Choroid plexus epithelial cell (primary cell): ENCODE results near the gene FGF12.
"Not testable (repeated sequence)": the region's sequence is repeated elsewhere in the genome, so short reads cannot be mapped to it uniquely, and the experiment has no call there.

ENCODE experiments used
- DNase-seq: peaks from one replicate; pipeline ENCODE4 v3.0.0-alpha.2; 2010; ENCODE audit warnings: low read depth
- H3K4me3 ChIP-seq: 2 replicates; pipeline ENCODE4 v1.5.1; 2011; ENCODE audit warnings: low read depth, mild to moderate bottlenecking, control low read depth, low read length, moderate library complexity
- TF ChIP-seq, protein P1 (sequence below): conservative IDR thresholded peaks from 2 replicates; pipeline ENCODE4 v1.5.1; 2011; ENCODE audit warnings: low read depth, mild to moderate bottlenecking, control low read depth, inconsistent platforms, low read length, moderate library complexity

Gene FGF12

DNA sequence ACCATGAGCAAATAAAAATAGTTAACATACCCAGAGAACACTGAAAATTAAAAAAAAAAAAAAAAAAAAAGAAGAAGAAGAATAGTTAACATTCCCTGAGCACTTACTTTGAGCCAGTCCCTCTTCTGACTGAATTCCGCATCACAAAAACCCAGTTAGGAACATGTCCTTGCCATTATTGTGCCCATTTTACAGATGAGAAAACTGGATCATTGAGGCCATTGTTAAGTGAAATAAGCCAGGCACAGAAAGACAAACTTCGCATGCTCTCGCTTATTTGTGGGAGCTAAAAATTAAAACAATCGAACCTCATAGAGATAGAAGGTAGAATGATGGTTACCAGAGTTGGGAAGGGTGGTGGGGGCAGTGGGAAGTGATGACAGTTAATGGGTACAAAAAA lies 119.5 kb downstream of the FGF12 start:
- H3K4me3 ChIP-seq, result no peak overlapping the region
- TF ChIP-seq, protein P1, sequence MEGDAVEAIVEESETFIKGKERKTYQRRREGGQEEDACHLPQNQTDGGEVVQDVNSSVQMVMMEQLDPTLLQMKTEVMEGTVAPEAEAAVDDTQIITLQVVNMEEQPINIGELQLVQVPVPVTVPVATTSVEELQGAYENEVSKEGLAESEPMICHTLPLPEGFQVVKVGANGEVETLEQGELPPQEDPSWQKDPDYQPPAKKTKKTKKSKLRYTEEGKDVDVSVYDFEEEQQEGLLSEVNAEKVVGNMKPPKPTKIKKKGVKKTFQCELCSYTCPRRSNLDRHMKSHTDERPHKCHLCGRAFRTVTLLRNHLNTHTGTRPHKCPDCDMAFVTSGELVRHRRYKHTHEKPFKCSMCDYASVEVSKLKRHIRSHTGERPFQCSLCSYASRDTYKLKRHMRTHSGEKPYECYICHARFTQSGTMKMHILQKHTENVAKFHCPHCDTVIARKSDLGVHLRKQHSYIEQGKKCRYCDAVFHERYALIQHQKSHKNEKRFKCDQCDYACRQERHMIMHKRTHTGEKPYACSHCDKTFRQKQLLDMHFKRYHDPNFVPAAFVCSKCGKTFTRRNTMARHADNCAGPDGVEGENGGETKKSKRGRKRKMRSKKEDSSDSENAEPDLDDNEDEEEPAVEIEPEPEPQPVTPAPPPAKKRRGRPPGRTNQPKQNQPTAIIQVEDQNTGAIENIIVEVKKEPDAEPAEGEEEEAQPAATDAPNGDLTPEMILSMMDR, result no peak
- no peak for DNase-seq

DNA sequence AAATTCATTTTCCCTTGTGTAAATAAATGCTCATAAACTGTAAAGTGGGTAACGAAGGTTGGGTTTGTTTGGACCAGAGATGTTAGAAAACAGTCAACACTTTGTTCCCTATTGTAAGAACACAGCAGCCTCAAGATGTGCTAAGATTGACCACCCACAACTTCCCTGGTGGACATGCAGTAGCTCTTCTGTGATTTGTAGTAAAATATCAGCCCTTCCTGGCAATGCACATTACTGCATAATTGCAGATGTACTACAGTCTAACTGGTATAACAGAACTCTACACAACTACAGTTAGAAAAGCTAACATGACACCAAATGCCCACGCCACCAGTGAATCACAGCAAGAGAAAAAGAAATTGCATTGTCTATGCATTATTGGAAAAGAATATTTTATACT lies 129.4 kb downstream of the FGF12 start:
- TF ChIP-seq, protein P1, result no peak
- DNase-seq, result no peak
- no peak overlapping the region for H3K4me3 ChIP-seq

DNA sequence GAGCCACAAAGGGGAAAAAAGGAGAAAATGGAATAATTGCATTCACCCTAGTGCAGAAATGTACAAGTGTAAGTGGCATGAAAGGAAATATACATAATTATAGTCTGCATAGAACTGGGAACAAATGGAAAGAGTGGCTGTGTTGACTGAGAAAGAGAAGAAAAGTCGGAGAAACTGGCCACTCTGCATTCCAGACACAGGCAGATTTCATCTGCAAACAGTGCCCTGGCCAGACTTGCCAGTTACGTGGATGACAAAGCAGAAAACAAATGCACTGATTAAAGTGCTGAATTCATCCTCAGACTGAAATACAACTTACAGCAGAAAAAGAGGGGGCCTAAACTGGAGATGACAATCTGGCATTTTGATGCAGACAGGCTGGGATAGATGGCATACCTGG lies 129.8 kb downstream of the FGF12 start:
- TF ChIP-seq, protein P1, result no peak
- H3K4me3 ChIP-seq, result no peak overlapping the region
- DNase-seq, result no peak

DNA sequence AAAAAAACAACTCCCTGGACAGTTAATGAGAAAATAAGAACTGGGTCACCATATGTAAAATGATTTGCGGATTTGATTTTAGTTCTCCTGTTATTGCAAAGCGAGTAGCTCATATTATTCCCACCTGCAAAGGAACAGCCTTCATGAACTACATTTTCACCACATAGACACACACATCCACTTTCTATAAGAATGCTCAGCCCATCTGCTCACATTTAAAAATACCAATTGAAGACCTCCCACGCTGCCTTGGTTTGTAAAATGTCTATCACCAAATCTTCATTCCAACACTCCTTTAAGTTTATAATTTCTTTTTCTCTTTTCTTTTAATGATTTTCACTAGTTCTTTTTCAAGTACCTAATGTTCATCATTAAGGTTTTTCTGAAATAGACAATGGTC lies 148.6 kb downstream of the FGF12 start:
- no peak overlapping the region for H3K4me3 ChIP-seq
- DNase-seq, result no peak
- TF ChIP-seq, protein P1, result no peak

DNA sequence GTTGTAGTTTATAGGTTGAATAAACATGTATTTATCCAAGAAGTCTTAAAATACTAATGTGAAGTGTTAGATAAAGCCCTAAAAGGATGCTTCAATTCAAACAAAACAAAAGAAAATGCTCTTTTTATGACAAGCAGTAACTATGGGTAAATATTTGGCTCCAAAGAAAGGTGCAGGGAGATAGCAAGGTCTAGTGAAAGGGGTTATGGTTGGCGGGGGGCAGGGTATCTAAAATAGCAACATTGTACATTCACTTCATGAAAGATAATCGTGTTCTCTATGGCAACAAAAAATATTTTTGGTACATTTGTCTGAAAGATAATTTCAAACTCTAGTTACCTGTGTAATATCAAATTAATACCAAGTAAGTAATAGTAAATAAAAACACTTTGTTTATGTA lies 149.5 kb downstream of the FGF12 start:
- no peak for DNase-seq
- TF ChIP-seq, protein P1, result no peak
- no peak overlapping the region for H3K4me3 ChIP-seq

DNA sequence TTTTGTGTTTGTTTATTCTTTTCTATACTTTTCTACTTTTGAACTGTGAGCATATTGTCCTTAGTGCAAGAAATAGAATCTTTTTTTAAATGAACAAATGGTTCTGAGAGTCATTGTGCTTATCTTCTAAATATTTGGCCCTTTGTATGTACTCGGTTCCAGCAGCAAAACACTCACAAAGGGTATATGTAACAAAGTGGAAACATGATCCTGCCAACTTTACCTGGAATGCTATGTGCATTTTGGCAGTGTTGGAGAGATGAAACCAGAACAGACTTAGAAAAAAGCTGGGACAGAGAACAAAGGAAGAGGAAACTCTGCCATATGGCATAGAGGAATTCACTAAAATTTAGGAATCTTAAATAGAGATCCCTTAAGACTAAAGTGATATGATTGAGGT lies 150.1 kb downstream of the FGF12 start:
- no peak overlapping the region for H3K4me3 ChIP-seq
- TF ChIP-seq, protein P1, result no peak
- no peak for DNase-seq

DNA sequence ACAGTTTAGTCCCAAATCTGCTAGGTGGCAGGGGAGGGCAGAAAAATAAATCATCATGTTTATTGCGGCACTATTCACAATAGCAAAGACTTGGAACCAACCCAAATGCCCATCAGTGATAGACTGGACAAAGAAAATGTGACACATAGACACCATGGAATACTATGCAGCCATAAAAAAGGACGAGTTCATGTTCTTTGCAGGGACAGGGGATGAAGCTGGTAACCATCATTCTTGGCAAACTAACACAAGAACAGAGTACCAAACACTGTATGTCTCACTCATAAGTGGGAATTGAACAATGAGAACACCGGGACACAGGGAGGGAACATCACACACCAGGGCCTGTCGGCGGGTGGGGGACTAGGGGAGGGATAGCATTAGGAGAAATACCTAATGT lies 150.6 kb downstream of the FGF12 start:
- H3K4me3 ChIP-seq, DNase-seq: not testable (repeated sequence)
